Mucosa of rectum (tissue), 2 donors: Measurements from ENCODE around the gene RPL19.

Experiments used
- H3K27ac ChIP-seq, 2 donors: one replicate each; pipeline ENCODE4 v1.7.0; 2013; ENCODE audit warnings: inconsistent platforms in 2 of 2, low read depth in 2 of 2, low read length in 2 of 2
- H3K27me3 ChIP-seq, 2 donors: one replicate each; pipeline ENCODE4 v1.7.0; 2013; ENCODE audit warnings: low read length in 2 of 2; ENCODE audit not compliant: control insufficient read depth in 2 of 2, insufficient read depth in 2 of 2
- H3K36me3 ChIP-seq, 2 donors: one replicate each; pipeline ENCODE4 v1.7.0; 2013; ENCODE audit warnings: low read length in 2 of 2; ENCODE audit not compliant: control insufficient read depth in 2 of 2, insufficient read depth in 2 of 2
- H3K4me1 ChIP-seq, 2 donors: one replicate each; pipeline ENCODE4 v1.7.0; 2013; ENCODE audit warnings: low read length in 2 of 2, mild to moderate bottlenecking in 1 of 2; ENCODE audit not compliant: control insufficient read depth in 2 of 2, insufficient read depth in 2 of 2
- H3K4me3 ChIP-seq, 2 donors: one replicate each; pipeline ENCODE4 v1.7.0; 2013; ENCODE audit warnings: low read length in 2 of 2
- H3K9ac ChIP-seq, 2 donors: one replicate each; pipeline ENCODE4 v1.7.0; 2013; ENCODE audit warnings: low read length in 2 of 2, low read depth in 1 of 2, mild to moderate bottlenecking in 1 of 2
- H3K9me3 ChIP-seq, 2 donors: one replicate each; pipeline ENCODE4 v1.7.0; 2013; ENCODE audit warnings: low read length in 2 of 2; ENCODE audit not compliant: control insufficient read depth in 2 of 2
- donor health status: healthy.
- donor health status: Normal muscosa, but diverticular disease.

Gene RPL19

GRCh38 chr17:39171933-39172332 is 28.1 kb upstream of the RPL19 start:
- peaks cover 0 to 3% of the 10 kb centered on the region in 2 donors for H3K4me1 ChIP-seq
- no peak overlapping the region for H3K4me3 ChIP-seq
- no peak overlapping the region for H3K27ac ChIP-seq
- H3K27me3 ChIP-seq: no peaks in the 10 kb centered on the region
- peaks cover 0 to 3% of the 10 kb centered on the region in 2 donors for H3K36me3 ChIP-seq
- no peaks in the 10 kb centered on the region for H3K9me3 ChIP-seq
- no peak overlapping the region for H3K9ac ChIP-seq

GRCh38 chr17:39173080-39173479 is 27.0 kb upstream of the RPL19 start:
- no peak overlapping the region for H3K27ac ChIP-seq
- no peaks in the 10 kb centered on the region for H3K27me3 ChIP-seq
- H3K36me3 ChIP-seq: peaks cover 0 to 3% of the 10 kb centered on the region in 2 donors
- H3K9ac ChIP-seq: no peak overlapping the region
- H3K4me3 ChIP-seq: no peak overlapping the region
- peaks cover 2 to 9% of the 10 kb centered on the region in 2 donors for H3K4me1 ChIP-seq
- no peaks in the 10 kb centered on the region for H3K9me3 ChIP-seq

- no peak overlapping the region for H3K9ac ChIP-seq
- no peaks in the 10 kb centered on the region for H3K27me3 ChIP-seq
- peaks cover 0 to 3% of the 10 kb centered on the region in 2 donors for H3K36me3 ChIP-seq
- H3K27ac ChIP-seq: no peak overlapping the region
- H3K4me3 ChIP-seq: no peak overlapping the region
- H3K9me3 ChIP-seq: no peaks in the 10 kb centered on the region
- peaks cover 5 to 15% of the 10 kb centered on the region in 2 donors for H3K4me1 ChIP-seq
Observed at GRCh38 chr17:39173526-39174274, 26.4 kb upstream of the RPL19 start.

GRCh38 chr17:39174920-39175694 is 25.0 kb upstream of the RPL19 start:
- H3K9ac ChIP-seq: peak overlapping the region in 1 of 2 donors; percentile 6
- no peaks in the 10 kb centered on the region for H3K9me3 ChIP-seq
- no peaks in the 10 kb centered on the region for H3K27me3 ChIP-seq
- no peak overlapping the region for H3K4me3 ChIP-seq
- H3K4me1 ChIP-seq: peaks cover 5 to 18% of the 10 kb centered on the region in 2 donors
- H3K36me3 ChIP-seq: peaks cover 0 to 3% of the 10 kb centered on the region in 2 donors
- no peak overlapping the region for H3K27ac ChIP-seq

- peaks cover 5 to 18% of the 10 kb centered on the region in 2 donors for H3K4me1 ChIP-seq
- no peak overlapping the region for H3K9ac ChIP-seq
- no peaks in the 10 kb centered on the region for H3K27me3 ChIP-seq
- peaks cover 0 to 3% of the 10 kb centered on the region in 2 donors for H3K36me3 ChIP-seq
- H3K9me3 ChIP-seq: no peaks in the 10 kb centered on the region
- no peak overlapping the region for H3K27ac ChIP-seq
- H3K4me3 ChIP-seq: no peak overlapping the region
Observed at GRCh38 chr17:39175695-39176093, 24.4 kb upstream of the RPL19 start.

- no peak overlapping the region for H3K4me3 ChIP-seq
- H3K9ac ChIP-seq: no peak overlapping the region
- no peaks in the 10 kb centered on the region for H3K9me3 ChIP-seq
- no peak overlapping the region for H3K27ac ChIP-seq
- peaks cover 3% of the 10 kb centered on the region in 2 donors for H3K36me3 ChIP-seq
- peaks cover 5 to 18% of the 10 kb centered on the region in 2 donors for H3K4me1 ChIP-seq
- no peaks in the 10 kb centered on the region for H3K27me3 ChIP-seq
Observed at GRCh38 chr17:39177256-39177655, 22.8 kb upstream of the RPL19 start.

- no peak overlapping the region for H3K9ac ChIP-seq
- no peaks in the 10 kb centered on the region for H3K9me3 ChIP-seq
- no peak overlapping the region for H3K4me3 ChIP-seq
- H3K27me3 ChIP-seq: no peaks in the 10 kb centered on the region
- peaks cover 5 to 18% of the 10 kb centered on the region in 2 donors for H3K4me1 ChIP-seq
- H3K36me3 ChIP-seq: peaks cover 6 to 9% of the 10 kb centered on the region in 2 donors
- peak overlapping the region; percentile 28 to 57 for H3K27ac ChIP-seq
Observed at GRCh38 chr17:39178536-39178935, 21.5 kb upstream of the RPL19 start.

- no peak overlapping the region for H3K9ac ChIP-seq
- H3K27me3 ChIP-seq: no peaks in the 10 kb centered on the region
- no peak overlapping the region for H3K27ac ChIP-seq
- H3K9me3 ChIP-seq: no peaks in the 10 kb centered on the region
- peaks cover 13 to 18% of the 10 kb centered on the region in 2 donors for H3K36me3 ChIP-seq
- no peak overlapping the region for H3K4me3 ChIP-seq
- H3K4me1 ChIP-seq: peaks cover 5 to 16% of the 10 kb centered on the region in 2 donors
Observed at GRCh38 chr17:39181303-39181702, 18.8 kb upstream of the RPL19 start.

GRCh38 chr17:39183045-39183444 is 17.0 kb upstream of the RPL19 start:
- Histone ChIP-seq H3K27ac (no peak overlapping the region), H3K36me3 (peaks cover 15% of the 10 kb centered on the region in 2 donors), H3K9ac (no peak overlapping the region), H3K4me3 (no peak overlapping the region), H3K4me1 (peaks cover 8 to 22% of the 10 kb centered on the region in 2 donors), H3K9me3 (no peaks in the 10 kb centered on the region), H3K27me3 (no peaks in the 10 kb centered on the region)

GRCh38 chr17:39183720-39184119 is 16.4 kb upstream of the RPL19 start:
- Histone ChIP-seq H3K9me3 (no peaks in the 10 kb centered on the region), H3K4me1 (peaks cover 4 to 20% of the 10 kb centered on the region in 2 donors), H3K36me3 (peaks cover 15% of the 10 kb centered on the region in 2 donors), H3K9ac (no peak overlapping the region), H3K27me3 (no peaks in the 10 kb centered on the region), H3K4me3 (no peak overlapping the region), H3K27ac (no peak overlapping the region)
